HCT116 (cell line): ENCODE data around the gene HYOU1. TPM values are rescaled to one million over a fixed set of nuclear protein-coding genes. Genes with fewer than 3 reads are reported as not detected.

Source experiments
- ATAC-seq: fragments of 200-7000 bp; cut with Tn5 transposase; 2 replicates; pipeline ENCODE4 v1.9.1; 2020; ENCODE audit warnings: mild to moderate bottlenecking, moderate library complexity
- BruUV-seq: library from RNA; stranded (reverse); fragments of 400-500 nt; replicated peaks from 2 replicates; lab custom pipeline; 2021; lab: Mats Ljungman, UMichigan
- CTCF ChIA-PET: fragments of 300-600 bp; sonication (Branson Sonifier 250); formaldehyde crosslinking; loops from one replicate; lab custom pipeline; 2021; ENCODE audit warnings: antibody characterized with exemption; lab: Charles Lee
- POLR2A ChIA-PET: fragments of 300-600, 350-600 bp; sonication (Branson Sonifier 250); formaldehyde crosslinking; loops from one replicate; lab custom pipeline; 2021; ENCODE audit warnings: antibody characterized with exemption; lab: Charles Lee
- RAD21 ChIA-PET, 2 experiments: fragments of 300-600 bp; sonication (Branson Sonifier 250); formaldehyde crosslinking; loops; one replicate each; lab custom pipeline; 2023; ENCODE audit warnings: low total read pairs in 2 of 2; ENCODE audit not compliant: uncharacterized antibody in 2 of 2, unreplicated experiment in 2 of 2, low non-redundant PET in 1 of 2; lab: Charles Lee
- DNase-seq: peaks from one replicate; pipeline ENCODE4 v3.0.0-alpha.2; 2010; ENCODE audit warnings: low read depth, low spot score
- H2AFZ ChIP-seq: fragments of 200-600 bp; shearing (Covaris generic), sonication (generic); 2 replicates; pipeline ENCODE4 v1.6.1; 2017; ENCODE audit warnings: low read depth, mixed run types, mixed read lengths, antibody characterized with exemption, low read length; ENCODE audit not compliant: poor library complexity, severe bottlenecking
- H3K27ac ChIP-seq: 2 replicates; pipeline ENCODE4 v1.5.1; 2012; ENCODE audit warnings: low read depth, low read length
- H3K27me3 ChIP-seq: fragments of 200-600 bp; sonication (generic); 2 replicates; pipeline ENCODE4 v1.6.1; 2016; ENCODE audit warnings: mixed run types, low read length, mixed read lengths; ENCODE audit not compliant: insufficient read depth
- H3K36me3 ChIP-seq, 2 experiments: fragments of 200-500 bp in 1 of 2; fragments of 200-600 bp in 1 of 2; sonication (Bioruptor generic) in 1 of 2; sonication (generic) in 1 of 2; 2 replicates each; pipeline versions ENCODE4 v1.5.1 to v1.6.1; 2014 to 2016; ENCODE audit warnings: low read length in 2 of 2, inconsistent platforms in 1 of 2, mixed read lengths in 1 of 2, mixed run types in 1 of 2; ENCODE audit not compliant: insufficient read depth in 2 of 2, control insufficient read depth in 1 of 2
- H3K4me1 ChIP-seq, 2 experiments: fragments of 200-600 bp in 1 of 2; sonication (generic) in 1 of 2; 2 replicates each; pipeline versions ENCODE4 v1.5.1 to v1.6.1; 2012 to 2017; ENCODE audit warnings: low read length in 2 of 2, inconsistent platforms in 1 of 2, mild to moderate bottlenecking in 1 of 2, mixed read lengths in 1 of 2, mixed run types in 1 of 2, moderate library complexity in 1 of 2; ENCODE audit not compliant: insufficient read depth in 2 of 2, control insufficient read depth in 1 of 2
- H3K4me2 ChIP-seq: fragments of 200-600 bp; sonication (generic); 2 replicates; pipeline ENCODE4 v1.6.1; 2017; ENCODE audit warnings: mixed run types, low read length, mixed read lengths
- H3K4me3 ChIP-seq, 2 experiments: fragments of 200-600 bp in 1 of 2; sonication (generic) in 1 of 2; replicated peaks in 1 of 2; 2 replicates each; pipeline ENCODE4 v1.5.1; 2011 to 2016; ENCODE audit warnings: low read length in 2 of 2, control low read depth in 1 of 2, low read depth in 1 of 2, mild to moderate bottlenecking in 1 of 2, mixed read lengths in 1 of 2, mixed run types in 1 of 2
- H3K79me2 ChIP-seq: fragments of 200-600 bp; sonication (generic); 2 replicates; pipeline ENCODE4 v1.6.1; 2017; ENCODE audit warnings: mild to moderate bottlenecking, mixed run types, low read length, moderate library complexity, mixed read lengths; ENCODE audit not compliant: insufficient read depth
- H3K9ac ChIP-seq: fragments of 200-600 bp; sonication (generic); 2 replicates; pipeline ENCODE4 v1.6.1; 2016; ENCODE audit warnings: low read length, mixed read lengths
- H3K9me2 ChIP-seq: fragments of 200-600 bp; sonication (generic), shearing (Covaris generic); 2 replicates; pipeline ENCODE4 v1.6.1; 2017; ENCODE audit warnings: mixed run types, mild to moderate bottlenecking, moderate library complexity; ENCODE audit not compliant: insufficient read depth
- H3K9me3 ChIP-seq, 2 experiments: fragments of 200-500 bp in 1 of 2; fragments of 200-600 bp in 1 of 2; sonication (Bioruptor generic) in 1 of 2; sonication (generic) in 1 of 2; 2 replicates each; pipeline ENCODE4 v1.6.1; 2014 to 2017; ENCODE audit warnings: low read length in 2 of 2, mixed read lengths in 2 of 2, inconsistent platforms in 1 of 2, low read depth in 1 of 2, mild to moderate bottlenecking in 1 of 2, mixed run types in 1 of 2, moderate library complexity in 1 of 2; ENCODE audit not compliant: control insufficient read depth in 1 of 2, insufficient read depth in 1 of 2
- H4K20me1 ChIP-seq: fragments of 200-600 bp; sonication (generic), shearing (Covaris generic); 2 replicates; pipeline ENCODE4 v1.6.1; 2017; ENCODE audit warnings: mixed run types, mild to moderate bottlenecking, moderate library complexity; ENCODE audit not compliant: insufficient read depth
- CBX3 ChIP-seq: IDR thresholded peaks from 2 replicates; pipeline ENCODE4 v1.6.1; 2012; ENCODE audit warnings: low read depth
- CEBPB ChIP-seq: IDR thresholded peaks from 2 replicates; pipeline ENCODE4 v1.6.1; 2012; ENCODE audit warnings: low read depth
- CTCF ChIP-seq, 3 experiments: fragments of 200-600 bp in 1 of 3; sonication (generic) in 1 of 3; IDR thresholded peaks in 2 of 3; conservative IDR thresholded peaks in 1 of 3; 2 replicates each; pipeline ENCODE4 v1.5.1; 2012 to 2017; ENCODE audit warnings: low read depth in 2 of 3, low read length in 2 of 3, antibody characterized with exemption in 1 of 3, borderline replicate concordance in 1 of 3, control low read depth in 1 of 3, mild to moderate bottlenecking in 1 of 3, mixed read lengths in 1 of 3, mixed run types in 1 of 3, moderate library complexity in 1 of 3; ENCODE audit not compliant: insufficient read depth in 1 of 3
- EGR1 ChIP-seq: IDR thresholded peaks from 2 replicates; pipeline ENCODE4 v1.6.1; 2012; ENCODE audit warnings: low read depth
- ELF1 ChIP-seq: IDR thresholded peaks from 2 replicates; pipeline ENCODE4 v1.6.1; 2012; ENCODE audit warnings: low read depth, borderline replicate concordance
- FOSL1 ChIP-seq: IDR thresholded peaks from 2 replicates; pipeline ENCODE4 v1.6.1; 2012; ENCODE audit warnings: low read depth
- POLR2AphosphoS5 ChIP-seq: IDR thresholded peaks from 2 replicates; pipeline ENCODE4 v1.6.1; 2011; ENCODE audit warnings: mild to moderate bottlenecking, low read depth, low read length, moderate library complexity
- RAD21 ChIP-seq: IDR thresholded peaks from 2 replicates; pipeline ENCODE4 v1.6.1; 2012; ENCODE audit warnings: low read depth, mild to moderate bottlenecking
- SP1 ChIP-seq: IDR thresholded peaks from 2 replicates; pipeline ENCODE4 v1.6.1; 2012; ENCODE audit warnings: low read depth
- ZNF274 ChIP-seq: fragments of 200-500 bp; sonication (Bioruptor generic); IDR thresholded peaks from 2 replicates; pipeline ENCODE4 v1.6.1; 2014; ENCODE audit warnings: mild to moderate bottlenecking, low read depth, low read length, inconsistent platforms
- intact Hi-C: fragments of 100-400 bp; cut with micrococcal nuclease; formaldehyde crosslinking; loops from 2 replicates; pipeline ENCODE4 v1.10.0; 2022
- total RNA-seq: library from RNA; stranded (reverse); gene quantifications from one replicate; pipeline ENCODE4 v1.2.1, GENCODE V29; 2021; ENCODE audit not compliant: unreplicated experiment

HYOU1 gene
- total RNA-seq, 1 experiment from 2014 or later, result 181 TPM

GRCh38 chr11:119015054-119015611 is 41.9 kb downstream of the HYOU1 start:
- H3K9me2 ChIP-seq, result no peaks in the 10 kb centered on the region
- H3K36me3 ChIP-seq, result peaks cover 33 to 65% of the 10 kb centered on the region in 2 experiments
- H3K27me3 ChIP-seq, result no peaks in the 10 kb centered on the region
- DNase-seq (no peak), ATAC-seq (peak; percentile 39)
- H3K4me1 ChIP-seq, result peaks cover 16 to 24% of the 10 kb centered on the region in 2 experiments; a peak in 3 of 4 replicates
- intact Hi-C loops, result loop anchor here (5.0 kb wide), 1 partner anchor 103 kb away; no protein-coding TSS in a partner anchor
- ChIA-PET CTCF (interaction anchor here (1.6 kb wide), 1 partner anchor 325 kb away, joined by 5 read pairs; no protein-coding TSS in a partner anchor), RAD21 (no interaction called here), POLR2A (interaction anchor here (0.6 to 1.5 kb wide), 3 partner anchors 13 to 106 kb away, joined by 3 read pairs; partner anchors contain the start of gene HINFP)
- no peaks in the 10 kb centered on the region for H4K20me1 ChIP-seq
- no peak overlapping the region for H2AFZ ChIP-seq
- no TSS peak for BruUV-seq
- H3K4me3 ChIP-seq, result no peak overlapping the region
- no peak overlapping the region; the same call in 1 of the 2 replicates for H3K4me2 ChIP-seq
- TF ChIP-seq EGR1 (0 out of 2 replicates have a peak, but pooled peaks have one; percentile 7), POLR2AphosphoS5 (peak; percentile 55), ELF1 (no peak), RAD21 (peak; percentile 45), CEBPB (no peak), CTCF (IDR thresholded peaks at IDR 0.05 in 2 of 3, conservative IDR thresholded peaks at IDR 0.05 in 1 of 3; ENCODE audit: borderline replicate concordance in 1 of 3, insufficient read depth in 1 of 3, low read depth in 2 of 3, low read length in 2 of 3) (peak; percentile 32 to 45 (median 36); a peak in 4 of 6 replicates), CBX3 (no peak), SP1 (no peak; the same call in 1 of the 2 replicates), FOSL1 (no peak), ZNF274 (no peak)
- H3K9ac ChIP-seq, result no peak overlapping the region
- peak overlapping the region; percentile 96; the same call in 1 of the 2 replicates for H3K27ac ChIP-seq
- H3K79me2 ChIP-seq, result peaks cover 52% of the 10 kb centered on the region
- H3K9me3 ChIP-seq, result no peaks in the 10 kb centered on the region
